ENCODE data around the gene EYA3.

DNA sequence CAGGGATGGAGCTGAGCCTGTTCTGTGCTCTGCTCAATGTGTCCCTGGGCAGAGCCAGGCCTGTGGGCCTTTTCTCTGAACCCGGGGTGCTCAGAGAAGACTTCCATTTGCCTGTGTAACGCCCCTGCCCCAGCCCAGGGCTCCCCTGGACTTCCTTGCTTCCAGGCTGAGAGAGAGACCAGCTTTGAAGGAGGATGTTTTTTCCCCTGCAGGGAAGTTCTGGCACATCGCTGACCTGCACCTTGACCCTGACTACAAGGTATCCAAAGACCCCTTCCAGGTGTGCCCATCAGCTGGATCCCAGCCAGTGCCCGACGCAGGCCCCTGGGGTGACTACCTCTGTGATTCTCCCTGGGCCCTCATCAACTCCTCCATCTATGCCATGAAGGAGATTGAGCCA lies 143.4 kb downstream of the EYA3 start:
- TF ChIP-seq, protein P1, sequence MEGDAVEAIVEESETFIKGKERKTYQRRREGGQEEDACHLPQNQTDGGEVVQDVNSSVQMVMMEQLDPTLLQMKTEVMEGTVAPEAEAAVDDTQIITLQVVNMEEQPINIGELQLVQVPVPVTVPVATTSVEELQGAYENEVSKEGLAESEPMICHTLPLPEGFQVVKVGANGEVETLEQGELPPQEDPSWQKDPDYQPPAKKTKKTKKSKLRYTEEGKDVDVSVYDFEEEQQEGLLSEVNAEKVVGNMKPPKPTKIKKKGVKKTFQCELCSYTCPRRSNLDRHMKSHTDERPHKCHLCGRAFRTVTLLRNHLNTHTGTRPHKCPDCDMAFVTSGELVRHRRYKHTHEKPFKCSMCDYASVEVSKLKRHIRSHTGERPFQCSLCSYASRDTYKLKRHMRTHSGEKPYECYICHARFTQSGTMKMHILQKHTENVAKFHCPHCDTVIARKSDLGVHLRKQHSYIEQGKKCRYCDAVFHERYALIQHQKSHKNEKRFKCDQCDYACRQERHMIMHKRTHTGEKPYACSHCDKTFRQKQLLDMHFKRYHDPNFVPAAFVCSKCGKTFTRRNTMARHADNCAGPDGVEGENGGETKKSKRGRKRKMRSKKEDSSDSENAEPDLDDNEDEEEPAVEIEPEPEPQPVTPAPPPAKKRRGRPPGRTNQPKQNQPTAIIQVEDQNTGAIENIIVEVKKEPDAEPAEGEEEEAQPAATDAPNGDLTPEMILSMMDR (IDR thresholded peaks at IDR 0.05) = no peak
- TF ChIP-seq POLR2A (IDR thresholded peaks at IDR 0.05) = no peak
- no peak for TF ChIP-seq POLR2AphosphoS5 (IDR thresholded peaks at IDR 0.05)
- TF ChIP-seq EP300 (IDR thresholded peaks at IDR 0.05) = no peak

Data from gastroesophageal sphincter (tissue), 3 donors.